ENCODE data around the gene SPC24. TPM values are rescaled to one million over a fixed set of nuclear protein-coding genes. Genes with fewer than 3 reads are reported as not detected.
"Not testable (repeated sequence)": the region's sequence is repeated elsewhere in the genome, so short reads cannot be mapped to it uniquely, and the experiment has no call there.

Gene SPC24
- total and polyA plus RNA-seq, 2 of the 4 experiments (the other 2 are of a cell fraction) = 12.2 to 97.5 TPM

- POLR2A ChIA-PET (ENCODE audit: unreplicated experiment); H3K4me1 ChIP-seq (ENCODE audit: control insufficient read depth, insufficient read depth, low read length); H3K9ac ChIP-seq (ENCODE audit: low read depth, low read length); CTCF ChIA-PET; H3K27ac ChIP-seq (ENCODE audit: insufficient read depth, low read length); H2BK5ac ChIP-seq (ENCODE audit: low read depth, low read length, poor library complexity, severe bottlenecking); BruUV-seq (replicated peaks); H3K4ac ChIP-seq (ENCODE audit: low read depth, low read length); intact Hi-C loops (cut with micrococcal nuclease); H3K27me3 ChIP-seq (ENCODE audit: control insufficient read depth, insufficient read depth, low read length); H3K23ac ChIP-seq (ENCODE audit: low read depth, low read length); H3K56ac ChIP-seq (ENCODE audit: extremely low read depth, insufficient read depth, low read length); H3K4me3 ChIP-seq (ENCODE audit: insufficient read depth, low read depth, low read length); H3K9me1 ChIP-seq (ENCODE audit: insufficient read depth, low read length); H2AK9ac ChIP-seq (replicated peaks; ENCODE audit: low read depth, low read length, poor library complexity); H2BK20ac ChIP-seq (ENCODE audit: low read depth, low read length); H4K5ac ChIP-seq (ENCODE audit: low read depth, low read length); H4K8ac ChIP-seq (ENCODE audit: low read depth in 2 of 2, low read length in 2 of 2); dilution Hi-C loops (cut with HindIII; ENCODE audit: low sequenced_read_pairs, unreplicated experiment); H2BK15ac ChIP-seq (ENCODE audit: low read depth, low read length); H3K79me1 ChIP-seq (ENCODE audit: low read depth in 1 of 2, low read length in 2 of 2); in situ Hi-C loops (cut with MboI; ENCODE audit: low sequenced_read_pairs); H2BK120ac ChIP-seq (ENCODE audit: low read depth, low read length); ATAC-seq (ENCODE audit: low read depth); H2AK5ac ChIP-seq (ENCODE audit: low read depth, low read length); H4K91ac ChIP-seq (ENCODE audit: insufficient read depth, low read depth, low read length); H3K14ac ChIP-seq (replicated peaks; ENCODE audit: low read depth, low read length); H2AFZ ChIP-seq (replicated peaks; ENCODE audit: low read length, poor library complexity); H3K18ac ChIP-seq (ENCODE audit: low read depth, low read length); DNase-seq; H3K4me2 ChIP-seq (ENCODE audit: low read depth, low read length); H3K9me3 ChIP-seq (ENCODE audit: control insufficient read depth, insufficient read depth, low read length): not testable (repeated sequence)
- Histone ChIP-seq H4K20me1 (ENCODE audit: insufficient read depth, low read length) (peaks cover 10% of the 10 kb centered on the region; the same call in 1 of the 2 replicates), H3K36me3 (ENCODE audit: control insufficient read depth, insufficient read depth, low read length) (peaks cover 53% of the 10 kb centered on the region)
- 100% methylated on average over 6 of the region's 17 CpGs; no CpG with 5 or more reads in 1 of the 2 experiments for WGBS, 2 experiments (ENCODE audit: extremely low coverage in 2 of 2, insufficient read length in 1 of 2)
These were observed 33.6 kb downstream of the SPC24 start for GRCh38 chr19:11121963-11122362.
